DND-41 (cell line): ENCODE measurements around the gene MYO5C.

Experiments used
- CTCF ChIP-seq: IDR thresholded peaks from 2 replicates; pipeline ENCODE4 v1.5.1; 2012; ENCODE audit warnings: borderline replicate concordance, low read length, moderate library complexity, mild to moderate bottlenecking; ENCODE audit not compliant: poor library complexity, severe bottlenecking; ENCODE audit errors: extremely low read depth
- EZH2 ChIP-seq: IDR thresholded peaks from 3 replicates; pipeline ENCODE4 v1.6.1; 2012; ENCODE audit warnings: borderline replicate concordance, low read depth, mild to moderate bottlenecking, moderate library complexity, low read length, inconsistent platforms; ENCODE audit not compliant: severe bottlenecking

GRCh38 chr15:52207191-52207590 lies 88.4 kb downstream of the MYO5C start:
- no peak for TF ChIP-seq CTCF
- TF ChIP-seq EZH2: no peak
